ENCODE results near the gene TNP1.

DNA sequence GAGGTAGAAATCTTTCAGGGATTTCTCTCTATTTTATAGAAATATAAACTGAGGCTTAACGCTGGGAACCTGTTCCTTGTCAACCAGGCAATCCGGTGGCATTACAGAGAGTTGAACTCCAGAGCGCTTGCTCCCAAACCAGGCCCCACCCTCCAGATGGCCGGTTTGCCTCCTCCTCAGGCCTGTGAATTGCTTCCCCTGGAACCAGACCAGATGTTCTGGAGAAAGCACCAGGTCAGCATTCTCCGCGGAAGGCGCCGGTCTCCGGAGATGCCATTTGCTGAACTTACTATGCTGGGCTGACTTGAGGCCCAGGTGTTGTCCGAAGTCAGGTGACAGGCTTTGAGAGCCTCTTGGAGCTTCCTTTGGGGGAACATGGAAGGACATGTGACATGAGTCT lies 17.2 kb downstream of the TNP1 start:
- TF ChIP-seq CTCF (conservative IDR thresholded peaks at IDR 0.05; ENCODE audit: low read depth in 2 of 2) (no peak), STAT1 (IDR thresholded peaks at IDR 0.05; ENCODE audit: unreplicated experiment) (no peak), EZH2 (IDR thresholded peaks at IDR 0.05; ENCODE audit: low read depth, unreplicated experiment) (no peak), POLR2AphosphoS5 (IDR thresholded peaks at IDR 0.05; ENCODE audit: low read depth) (no peak), ETS1 (IDR thresholded peaks at IDR 0.05) (no peak), EZH2phosphoT487 (IDR thresholded peaks at IDR 0.05; ENCODE audit: unreplicated experiment) (no peak)
- TF ChIP-seq, protein P1, sequence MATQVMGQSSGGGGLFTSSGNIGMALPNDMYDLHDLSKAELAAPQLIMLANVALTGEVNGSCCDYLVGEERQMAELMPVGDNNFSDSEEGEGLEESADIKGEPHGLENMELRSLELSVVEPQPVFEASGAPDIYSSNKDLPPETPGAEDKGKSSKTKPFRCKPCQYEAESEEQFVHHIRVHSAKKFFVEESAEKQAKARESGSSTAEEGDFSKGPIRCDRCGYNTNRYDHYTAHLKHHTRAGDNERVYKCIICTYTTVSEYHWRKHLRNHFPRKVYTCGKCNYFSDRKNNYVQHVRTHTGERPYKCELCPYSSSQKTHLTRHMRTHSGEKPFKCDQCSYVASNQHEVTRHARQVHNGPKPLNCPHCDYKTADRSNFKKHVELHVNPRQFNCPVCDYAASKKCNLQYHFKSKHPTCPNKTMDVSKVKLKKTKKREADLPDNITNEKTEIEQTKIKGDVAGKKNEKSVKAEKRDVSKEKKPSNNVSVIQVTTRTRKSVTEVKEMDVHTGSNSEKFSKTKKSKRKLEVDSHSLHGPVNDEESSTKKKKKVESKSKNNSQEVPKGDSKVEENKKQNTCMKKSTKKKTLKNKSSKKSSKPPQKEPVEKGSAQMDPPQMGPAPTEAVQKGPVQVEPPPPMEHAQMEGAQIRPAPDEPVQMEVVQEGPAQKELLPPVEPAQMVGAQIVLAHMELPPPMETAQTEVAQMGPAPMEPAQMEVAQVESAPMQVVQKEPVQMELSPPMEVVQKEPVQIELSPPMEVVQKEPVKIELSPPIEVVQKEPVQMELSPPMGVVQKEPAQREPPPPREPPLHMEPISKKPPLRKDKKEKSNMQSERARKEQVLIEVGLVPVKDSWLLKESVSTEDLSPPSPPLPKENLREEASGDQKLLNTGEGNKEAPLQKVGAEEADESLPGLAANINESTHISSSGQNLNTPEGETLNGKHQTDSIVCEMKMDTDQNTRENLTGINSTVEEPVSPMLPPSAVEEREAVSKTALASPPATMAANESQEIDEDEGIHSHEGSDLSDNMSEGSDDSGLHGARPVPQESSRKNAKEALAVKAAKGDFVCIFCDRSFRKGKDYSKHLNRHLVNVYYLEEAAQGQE (IDR thresholded peaks at IDR 0.05; ENCODE audit: unreplicated experiment) = no peak
